HG03045 (cell line): ENCODE measurements around the gene GRB10.
"Not testable (repeated sequence)": the region's sequence is repeated elsewhere in the genome, so short reads cannot be mapped to it uniquely, and the experiment has no call there.

Experiments used
- ATAC-seq: cut with Tn5 transposase; IDR thresholded peaks from one replicate; pipeline ENCODE4 v1.9.1; 2021; ENCODE audit warnings: mild to moderate bottlenecking, moderate library complexity; ENCODE audit not compliant: unreplicated experiment

Gene GRB10

GRCh38 chr7:50591098-50591479, 191.6 kb downstream of the GRB10 start:
- no peak for ATAC-seq

- no peak for ATAC-seq
Observed at GRCh38 chr7:50590535-50590934, 192.2 kb downstream of the GRB10 start.

GRCh38 chr7:50589364-50589763, 193.3 kb downstream of the GRB10 start:
- ATAC-seq, result no peak

- ATAC-seq, result no peak
Observed at GRCh38 chr7:50588937-50589336, 193.8 kb downstream of the GRB10 start.

- no peak for ATAC-seq
Observed at GRCh38 chr7:50587737-50588136, 195.0 kb downstream of the GRB10 start.

GRCh38 chr7:50584793-50585408, 197.8 kb downstream of the GRB10 start:
- ATAC-seq, result no peak

GRCh38 chr7:50584386-50584785, 198.3 kb downstream of the GRB10 start:
- ATAC-seq, result no peak

GRCh38 chr7:50583295-50583694, 199.4 kb downstream of the GRB10 start:
- not testable (repeated sequence) for ATAC-seq

- ATAC-seq, result not testable (repeated sequence)
Observed at GRCh38 chr7:50582271-50582670, 200.4 kb downstream of the GRB10 start.

GRCh38 chr7:50580666-50581065, 202.0 kb downstream of the GRB10 start:
- ATAC-seq, result not testable (repeated sequence)

- no peak for ATAC-seq
Observed at GRCh38 chr7:50580057-50580456, 202.6 kb downstream of the GRB10 start.

- ATAC-seq, result not testable (repeated sequence)
Observed at GRCh38 chr7:50578105-50578504, 204.6 kb downstream of the GRB10 start.

- no peak for ATAC-seq
Observed at GRCh38 chr7:50577569-50577968, 205.1 kb downstream of the GRB10 start.

- ATAC-seq, result not testable (repeated sequence)
Observed at GRCh38 chr7:50576388-50576787, 206.3 kb downstream of the GRB10 start.

- ATAC-seq, result no peak
Observed at GRCh38 chr7:50567715-50568261, 214.9 kb downstream of the GRB10 start.

GRCh38 chr7:50565977-50566376, 216.7 kb downstream of the GRB10 start:
- no peak for ATAC-seq

- ATAC-seq, result no peak
Observed at GRCh38 chr7:50565559-50565916, 217.2 kb downstream of the GRB10 start.

- ATAC-seq, result no peak
Observed at GRCh38 chr7:50564640-50565558, 217.8 kb downstream of the GRB10 start, which contains the start of gene DDC. Gene DDC (minus strand): TSS chr7:50565405. CDS start chr7:50544085, 21,320 bp downstream.

- no peak for ATAC-seq
Observed at GRCh38 chr7:50564171-50564570, 218.5 kb downstream of the GRB10 start.

- ATAC-seq, result no peak
Observed at GRCh38 chr7:50562136-50562535, 220.6 kb downstream of the GRB10 start.

- ATAC-seq, result no peak
Observed at GRCh38 chr7:50560865-50561351, 221.8 kb downstream of the GRB10 start.

GRCh38 chr7:50559881-50560280, 222.8 kb downstream of the GRB10 start:
- ATAC-seq, result no peak
